ENCODE measurements around the gene TOX2.

- TF ChIP-seq SP1 (IDR thresholded peaks at IDR 0.05) (no peak), FOXA1 (IDR thresholded peaks at IDR 0.05) (no peak), BHLHE40 (IDR thresholded peaks at IDR 0.05; ENCODE audit: borderline replicate concordance) (no peak), SUZ12 (IDR thresholded peaks at IDR 0.05) (no peak), CTBP1 (IDR thresholded peaks at IDR 0.05; ENCODE audit: borderline replicate concordance) (no peak)
Measured at GRCh38 chr20:43900121-43900466, 14.6 kb upstream of the TOX2 start.
